Activated naive CD4-positive, alpha-beta T cell treated with anti-CD3 and anti-CD28 coated beads, Interleukin-2, amount 50 U/mL, for 72 hours (primary cell): ENCODE results near the gene REST. TPM values are rescaled to one million over a fixed set of nuclear protein-coding genes. Genes with fewer than 3 reads are reported as not detected.
A peak's percentile ranks its signal among the peaks of the same experiment; 100 is the strongest.

ENCODE experiments used
- ATAC-seq, 2 donors: fragments of 150-1000 bp; cut with Tn5 transposase; 2 replicates each; pipeline ENCODE4 v1.10.0; 2021; ENCODE audit warnings: mild to moderate bottlenecking in 2 of 2, moderate library complexity in 2 of 2
- DNase-seq, 2 donors: peaks; one replicate each; pipeline ENCODE4 v3.0.0; 2021 to 2022; ENCODE audit warnings: low spot score in 2 of 2
- H3K27ac Mint-ChIP-seq, 2 donors: one replicate each; pipeline ENCODE4 v1.8.0; 2022; ENCODE audit warnings: mild to moderate bottlenecking in 2 of 2, mixed read lengths in 2 of 2
- H3K36me3 Mint-ChIP-seq, 2 donors: one replicate each; pipeline ENCODE4 v1.8.0; 2022; ENCODE audit warnings: mixed read lengths in 2 of 2
- H3K9me3 Mint-ChIP-seq, 2 donors: one replicate each; pipeline ENCODE4 v1.8.0; 2022; ENCODE audit warnings: mixed read lengths in 2 of 2
- total RNA-seq, 2 donors: library from RNA; stranded (reverse); gene quantifications; one replicate each; pipeline ENCODE4 v1.2.3, GENCODE V29; 2022

The REST gene
- total RNA-seq, 2 donors from 2014 or later: 39.3 to 43.5 TPM

GRCh38 chr4:56986952-56987351, 79.3 kb downstream of the REST start:
- Mint-ChIP-seq H3K36me3 (peaks cover 8 to 48% of the 10 kb centered on the region in 2 donors), H3K9me3 (no peaks in the 10 kb centered on the region), H3K27ac (no peak overlapping the region)
- ATAC-seq: no peak
- no peak for DNase-seq

- ATAC-seq (no peak), DNase-seq (no peak)
- H3K27ac Mint-ChIP-seq: no peak overlapping the region
- H3K9me3 Mint-ChIP-seq: no peaks in the 10 kb centered on the region
- H3K36me3 Mint-ChIP-seq: peaks cover 6 to 50% of the 10 kb centered on the region in 2 donors
Observed at GRCh38 chr4:56990109-56990905, 82.6 kb downstream of the REST start.

- ATAC-seq: no peak
- DNase-seq: no peak
- Mint-ChIP-seq H3K27ac (no peak overlapping the region), H3K36me3 (peaks cover 17 to 47% of the 10 kb centered on the region in 2 donors), H3K9me3 (no peaks in the 10 kb centered on the region)
Observed at GRCh38 chr4:56995525-56995924, 87.8 kb downstream of the REST start.

GRCh38 chr4:56999751-57000150, 92.1 kb downstream of the REST start:
- DNase-seq: no peak
- ATAC-seq: no peak
- Mint-ChIP-seq H3K9me3 (no peaks in the 10 kb centered on the region), H3K27ac (peak overlapping the region in 1 of 2 donors; percentile 30), H3K36me3 (peaks cover 12 to 43% of the 10 kb centered on the region in 2 donors)

- ATAC-seq (no peak), DNase-seq (no peak)
- H3K36me3 Mint-ChIP-seq: peaks cover 13 to 19% of the 10 kb centered on the region in 2 donors
- peak overlapping the region in 1 of 2 donors; percentile 82 for H3K27ac Mint-ChIP-seq
- no peaks in the 10 kb centered on the region for H3K9me3 Mint-ChIP-seq
Observed at GRCh38 chr4:57013543-57014120, 105.9 kb downstream of the REST start.

Other genes with a start within 250 kb of the REST start
- gene HOPX, start 226.6 kb upstream of the REST start, total RNA-seq: 10 to 100 TPM; 21.0 to 33.5 TPM
- 1 to 10 TPM in 1 of 2 donors, not detected in 1; 1.1 TPM for gene SPINK2, start 86.2 kb upstream of the REST start, total RNA-seq
- gene NOA1, start 69.7 kb downstream of the REST start, total RNA-seq: 10 to 100 TPM; 31.4 to 31.8 TPM
- 100 to 1,000 TPM; 133 to 142 TPM for gene POLR2B, start 71.0 kb downstream of the REST start, total RNA-seq
- gene IGFBP7, start 202.5 kb downstream of the REST start, total RNA-seq: under 1 TPM in 1 of 2 donors, not detected in 1; 0.32 TPM